ENCODE measurements around the gene SUSD6. TPM values are rescaled to one million over a fixed set of nuclear protein-coding genes. Genes with fewer than 3 reads are reported as not detected.

Gene SUSD6
- total RNA-seq, 1 experiment from 2014 or later = 3.7 TPM

DNA sequence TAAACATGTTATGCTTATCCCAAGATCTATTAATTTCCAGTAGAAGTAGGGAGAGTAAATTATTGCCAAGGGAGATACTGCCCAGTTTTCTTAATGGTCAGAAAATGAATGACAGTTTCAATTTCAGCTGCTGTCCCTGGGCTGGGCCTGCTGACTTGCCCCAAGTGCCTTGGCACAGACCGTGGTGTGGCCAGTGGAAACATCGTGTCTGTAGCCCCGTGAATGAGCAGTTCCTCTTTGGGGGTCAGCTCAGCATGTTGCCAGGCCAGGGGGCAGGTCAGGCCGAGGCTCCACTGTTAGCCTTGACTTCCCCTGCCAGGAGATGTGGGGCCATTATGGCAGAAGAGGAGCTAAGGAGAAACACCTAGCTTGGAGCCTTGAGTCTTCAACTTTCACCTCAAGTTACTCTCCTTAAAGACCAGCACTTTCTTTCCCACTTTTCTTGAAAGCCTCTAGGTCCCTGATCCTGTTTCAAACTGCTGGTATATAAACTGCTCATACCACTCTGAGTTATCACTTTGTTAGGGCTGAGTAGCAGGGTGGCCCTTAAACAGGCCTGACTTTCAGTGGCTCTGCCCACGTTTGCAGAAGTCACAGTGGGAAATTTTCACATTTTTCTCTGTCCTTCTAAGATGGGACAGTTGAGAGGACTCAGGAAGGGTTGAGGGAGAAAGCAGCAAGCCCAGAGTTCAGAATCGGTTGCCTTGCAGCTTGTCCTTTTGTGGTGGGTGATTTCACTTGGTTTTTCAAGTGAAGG lies 73.2 kb downstream of the SUSD6 start:
- Mint-ChIP-seq H3K27ac (no peak overlapping the region), H3K27me3 (ENCODE audit: low read depth) (no peaks in the 10 kb centered on the region), H3K4me1 (peaks cover 16 to 20% of the 10 kb centered on the region in 2 experiments), H3K9me3 (no peaks in the 10 kb centered on the region), H3K36me3 (ENCODE audit: insufficient read depth in 1 of 3, low read depth in 3 of 3) (no peaks in the 10 kb centered on the region), H3K4me3 (no peak overlapping the region)
- H3K23ac ChIP-seq (ENCODE audit: insufficient read length, low read depth, low read length) = no peak overlapping the region
- H4K5ac ChIP-seq (ENCODE audit: insufficient read length, low read depth, low read length) = no peak overlapping the region
- 0 out of 2 replicates have a peak, but pooled peaks cover 2% of the 10 kb centered on the region for H3K4me1 ChIP-seq (ENCODE audit: insufficient read depth, low read length)
- TF ChIP-seq, protein P1, sequence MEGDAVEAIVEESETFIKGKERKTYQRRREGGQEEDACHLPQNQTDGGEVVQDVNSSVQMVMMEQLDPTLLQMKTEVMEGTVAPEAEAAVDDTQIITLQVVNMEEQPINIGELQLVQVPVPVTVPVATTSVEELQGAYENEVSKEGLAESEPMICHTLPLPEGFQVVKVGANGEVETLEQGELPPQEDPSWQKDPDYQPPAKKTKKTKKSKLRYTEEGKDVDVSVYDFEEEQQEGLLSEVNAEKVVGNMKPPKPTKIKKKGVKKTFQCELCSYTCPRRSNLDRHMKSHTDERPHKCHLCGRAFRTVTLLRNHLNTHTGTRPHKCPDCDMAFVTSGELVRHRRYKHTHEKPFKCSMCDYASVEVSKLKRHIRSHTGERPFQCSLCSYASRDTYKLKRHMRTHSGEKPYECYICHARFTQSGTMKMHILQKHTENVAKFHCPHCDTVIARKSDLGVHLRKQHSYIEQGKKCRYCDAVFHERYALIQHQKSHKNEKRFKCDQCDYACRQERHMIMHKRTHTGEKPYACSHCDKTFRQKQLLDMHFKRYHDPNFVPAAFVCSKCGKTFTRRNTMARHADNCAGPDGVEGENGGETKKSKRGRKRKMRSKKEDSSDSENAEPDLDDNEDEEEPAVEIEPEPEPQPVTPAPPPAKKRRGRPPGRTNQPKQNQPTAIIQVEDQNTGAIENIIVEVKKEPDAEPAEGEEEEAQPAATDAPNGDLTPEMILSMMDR (conservative IDR thresholded peaks at IDR 0.05) = no peak
- no peak overlapping the region for H3K9ac ChIP-seq (ENCODE audit: extremely low read depth, insufficient read length, low read length)
- H2BK120ac ChIP-seq (ENCODE audit: low read depth, low read length, poor library complexity, severe bottlenecking) = no peak overlapping the region
- H3K79me1 ChIP-seq (ENCODE audit: insufficient read depth, low read depth, low read length, poor library complexity, severe bottlenecking) = no peaks in the 10 kb centered on the region
- no peak for DNase-seq
- no peak overlapping the region for H3K4me2 ChIP-seq (ENCODE audit: insufficient read depth, insufficient read length, low read length)
- H3K14ac ChIP-seq (ENCODE audit: insufficient read depth, low read length) = no peak overlapping the region
- no peak overlapping the region for H3K18ac ChIP-seq (ENCODE audit: insufficient read length, low read depth, low read length)
- no peak overlapping the region for H3K4ac ChIP-seq (ENCODE audit: low read depth, low read length)
- no peak overlapping the region for H2BK15ac ChIP-seq (ENCODE audit: low read depth, low read length)
- H4K91ac ChIP-seq (ENCODE audit: insufficient read length, low read depth, low read length) = no peak overlapping the region
- H3K9me3 ChIP-seq (ENCODE audit: control insufficient read depth, low read depth, low read length) = no peaks in the 10 kb centered on the region
- H3K23me2 ChIP-seq (ENCODE audit: insufficient read length, low read depth, low read length, poor library complexity, severe bottlenecking) = no peaks in the 10 kb centered on the region
- no peaks in the 10 kb centered on the region for H4K20me1 ChIP-seq (ENCODE audit: control insufficient read depth, insufficient read depth, insufficient read length)
- no peak overlapping the region for H2BK5ac ChIP-seq (ENCODE audit: insufficient read length, low read length)
- H3T11ph ChIP-seq (ENCODE audit: low read length) = no peak overlapping the region
- H2BK20ac ChIP-seq (ENCODE audit: low read depth, low read length, poor library complexity, severe bottlenecking) = no peak overlapping the region
- no peaks in the 10 kb centered on the region for H3K79me2 ChIP-seq (ENCODE audit: insufficient read depth, low read length)
- no peak overlapping the region for H2AK5ac ChIP-seq (ENCODE audit: insufficient read length, low read length)
- no peak overlapping the region for H2BK12ac ChIP-seq (ENCODE audit: insufficient read length, low read depth, low read length)
- no peak overlapping the region for H2AFZ ChIP-seq (ENCODE audit: low read length)
- H3K56ac ChIP-seq (ENCODE audit: insufficient read length, low read depth, low read length) = no peak overlapping the region
- no peak overlapping the region for H3K27ac ChIP-seq (ENCODE audit: insufficient read length, low read depth, low read length)
- no peaks in the 10 kb centered on the region for H3K27me3 ChIP-seq (ENCODE audit: insufficient read depth, low read length)
- no peak overlapping the region for H4K8ac ChIP-seq (replicated peaks; ENCODE audit: insufficient read length, low read depth, low read length)
- no CpG with 5 or more reads among the region's 6 CpGs for WGBS (ENCODE audit: extremely low coverage, insufficient read length, low lambda C conversion rate)
